ENCODE data around the gene FBXO33. TPM values are rescaled to one million over a fixed set of nuclear protein-coding genes. Genes with fewer than 3 reads are reported as not detected.
A peak's percentile ranks its signal among the peaks of the same experiment; 100 is the strongest.

Gene FBXO33
- polyA plus RNA-seq, 1 donor from 2014 or later, result 32.0 TPM

DNA sequence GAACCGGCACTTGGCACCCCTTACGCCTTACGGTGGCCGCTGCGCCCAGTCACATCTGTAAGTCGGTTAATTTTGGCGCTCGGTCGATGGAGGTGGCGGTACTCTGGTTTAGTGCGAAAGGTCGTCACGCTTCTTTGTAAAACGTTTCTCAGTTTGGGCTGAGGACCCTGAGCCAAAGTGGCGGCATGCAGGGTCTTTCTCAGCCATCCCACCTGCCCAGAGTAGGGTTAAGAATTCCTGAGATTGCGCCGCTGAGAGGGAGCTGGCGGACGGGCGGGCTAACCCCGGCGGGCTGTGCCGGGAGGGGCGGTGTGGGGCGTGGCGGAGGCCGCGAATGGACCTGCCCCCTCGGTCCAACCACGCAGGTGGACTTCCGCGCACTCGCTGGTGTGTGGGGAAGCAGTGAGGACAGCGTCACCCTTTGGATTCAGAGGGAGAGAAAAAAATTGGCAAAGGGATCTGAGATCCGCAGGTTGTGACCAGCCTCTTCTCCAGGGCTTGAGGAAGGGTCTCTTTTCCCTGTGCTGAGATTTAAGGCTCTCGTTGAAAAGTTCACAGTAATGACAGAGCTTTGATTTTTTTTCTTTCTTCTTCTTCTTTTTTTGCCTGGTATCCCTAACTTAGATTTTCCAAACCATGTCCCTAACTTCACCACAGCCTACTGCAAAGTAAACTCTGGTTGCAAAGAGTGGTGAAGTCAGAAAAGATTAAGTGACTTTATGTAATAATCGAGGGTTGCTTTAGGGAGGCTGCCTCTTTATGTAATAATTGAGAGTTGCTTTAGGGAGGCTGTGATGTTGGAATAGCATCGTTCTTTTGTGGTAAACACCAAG, 602 bp upstream of the FBXO33 start:
- peak overlapping the region; percentile 86 for H3K27ac ChIP-seq (ENCODE audit: low read length)
- peaks cover 5% of the 10 kb centered on the region for H3F3A ChIP-seq (ENCODE audit: insufficient read depth, low read length, poor library complexity, severe bottlenecking)
- H3K9ac ChIP-seq (ENCODE audit: low read length), result peak overlapping the region; percentile 81
- no peak for TF ChIP-seq TAF1 (IDR thresholded peaks at IDR 0.05; ENCODE audit: low read depth)
- peak; percentile 55 for TF ChIP-seq CTCF (IDR thresholded peaks at IDR 0.05; ENCODE audit: poor library complexity, severe bottlenecking)
- peak; percentile 54 for TF ChIP-seq RAD21 (conservative IDR thresholded peaks at IDR 0.05)
- TF ChIP-seq, protein P1, sequence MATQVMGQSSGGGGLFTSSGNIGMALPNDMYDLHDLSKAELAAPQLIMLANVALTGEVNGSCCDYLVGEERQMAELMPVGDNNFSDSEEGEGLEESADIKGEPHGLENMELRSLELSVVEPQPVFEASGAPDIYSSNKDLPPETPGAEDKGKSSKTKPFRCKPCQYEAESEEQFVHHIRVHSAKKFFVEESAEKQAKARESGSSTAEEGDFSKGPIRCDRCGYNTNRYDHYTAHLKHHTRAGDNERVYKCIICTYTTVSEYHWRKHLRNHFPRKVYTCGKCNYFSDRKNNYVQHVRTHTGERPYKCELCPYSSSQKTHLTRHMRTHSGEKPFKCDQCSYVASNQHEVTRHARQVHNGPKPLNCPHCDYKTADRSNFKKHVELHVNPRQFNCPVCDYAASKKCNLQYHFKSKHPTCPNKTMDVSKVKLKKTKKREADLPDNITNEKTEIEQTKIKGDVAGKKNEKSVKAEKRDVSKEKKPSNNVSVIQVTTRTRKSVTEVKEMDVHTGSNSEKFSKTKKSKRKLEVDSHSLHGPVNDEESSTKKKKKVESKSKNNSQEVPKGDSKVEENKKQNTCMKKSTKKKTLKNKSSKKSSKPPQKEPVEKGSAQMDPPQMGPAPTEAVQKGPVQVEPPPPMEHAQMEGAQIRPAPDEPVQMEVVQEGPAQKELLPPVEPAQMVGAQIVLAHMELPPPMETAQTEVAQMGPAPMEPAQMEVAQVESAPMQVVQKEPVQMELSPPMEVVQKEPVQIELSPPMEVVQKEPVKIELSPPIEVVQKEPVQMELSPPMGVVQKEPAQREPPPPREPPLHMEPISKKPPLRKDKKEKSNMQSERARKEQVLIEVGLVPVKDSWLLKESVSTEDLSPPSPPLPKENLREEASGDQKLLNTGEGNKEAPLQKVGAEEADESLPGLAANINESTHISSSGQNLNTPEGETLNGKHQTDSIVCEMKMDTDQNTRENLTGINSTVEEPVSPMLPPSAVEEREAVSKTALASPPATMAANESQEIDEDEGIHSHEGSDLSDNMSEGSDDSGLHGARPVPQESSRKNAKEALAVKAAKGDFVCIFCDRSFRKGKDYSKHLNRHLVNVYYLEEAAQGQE (IDR thresholded peaks at IDR 0.05; ENCODE audit: borderline replicate concordance), result peak; percentile 33
- peak; percentile 60 for TF ChIP-seq SMC3 (conservative IDR thresholded peaks at IDR 0.05; ENCODE audit: poor library complexity)
- TF ChIP-seq EZH2 (IDR thresholded peaks at IDR 0.05; ENCODE audit: borderline replicate concordance, insufficient read depth, low read length, poor library complexity, severe bottlenecking), result no peak
- peak; percentile 65 for TF ChIP-seq POLR2AphosphoS5 (IDR thresholded peaks at IDR 0.05)
- TF ChIP-seq EP300 (conservative IDR thresholded peaks at IDR 0.05; ENCODE audit: poor library complexity, severe bottlenecking), result no peak
- peak; percentile 59 for TF ChIP-seq MXI1 (conservative IDR thresholded peaks at IDR 0.05; ENCODE audit: poor library complexity, severe bottlenecking)
- no peaks in the 10 kb centered on the region for H3K27me3 ChIP-seq (ENCODE audit: insufficient read depth, low read depth, low read length)
- no peaks in the 10 kb centered on the region for H3K36me3 ChIP-seq (ENCODE audit: insufficient read depth, low read length)
- no peaks in the 10 kb centered on the region for H3K9me3 ChIP-seq (ENCODE audit: low read length)
- peaks cover 37% of the 10 kb centered on the region for H3K79me2 ChIP-seq (replicated peaks; ENCODE audit: insufficient read depth, low read length)
- H3K9me2 ChIP-seq (ENCODE audit: insufficient read depth, low read length), result no peaks in the 10 kb centered on the region
- H3K4me3 ChIP-seq (ENCODE audit: low read length), result peak overlapping the region; percentile 79
- peak overlapping the region; percentile 65 for H2AFZ ChIP-seq (ENCODE audit: low read depth, low read length)
- H3K4me2 ChIP-seq (ENCODE audit: low read length), result peak overlapping the region; percentile 98
- H4K20me1 ChIP-seq (ENCODE audit: insufficient read depth), result peaks cover 8% of the 10 kb centered on the region

- Histone ChIP-seq H2AFZ (ENCODE audit: low read depth, low read length) (peak overlapping the region; percentile 91), H3K4me3 (ENCODE audit: low read length) (peak overlapping the region; percentile 79), H3K9ac (ENCODE audit: low read length) (peak overlapping the region; percentile 87), H3K27me3 (ENCODE audit: insufficient read depth, low read depth, low read length) (no peaks in the 10 kb centered on the region), H3K9me2 (ENCODE audit: insufficient read depth, low read length) (no peaks in the 10 kb centered on the region), H4K20me1 (ENCODE audit: insufficient read depth) (peaks cover 8% of the 10 kb centered on the region), H3K27ac (ENCODE audit: low read length) (peak overlapping the region; percentile 95), H3K9me3 (ENCODE audit: low read length) (no peaks in the 10 kb centered on the region), H3K4me2 (ENCODE audit: low read length) (peak overlapping the region; percentile 91), H3K79me2 (replicated peaks; ENCODE audit: insufficient read depth, low read length) (peaks cover 50% of the 10 kb centered on the region), H3F3A (ENCODE audit: insufficient read depth, low read length, poor library complexity, severe bottlenecking) (peaks cover 5% of the 10 kb centered on the region), H3K36me3 (ENCODE audit: insufficient read depth, low read length) (no peaks in the 10 kb centered on the region)
- TF ChIP-seq EZH2 (IDR thresholded peaks at IDR 0.05; ENCODE audit: borderline replicate concordance, insufficient read depth, low read length, poor library complexity, severe bottlenecking), result no peak
- no peak for TF ChIP-seq CTCF (IDR thresholded peaks at IDR 0.05; ENCODE audit: poor library complexity, severe bottlenecking)
- TF ChIP-seq, protein P1 (IDR thresholded peaks at IDR 0.05; ENCODE audit: borderline replicate concordance), result peak; percentile 90
- peak; percentile 33 for TF ChIP-seq SMC3 (conservative IDR thresholded peaks at IDR 0.05; ENCODE audit: poor library complexity)
- TF ChIP-seq POLR2AphosphoS5 (IDR thresholded peaks at IDR 0.05), result peak; percentile 94
- peak; percentile 97 for TF ChIP-seq TAF1 (IDR thresholded peaks at IDR 0.05; ENCODE audit: low read depth)
- peak; percentile 82 for TF ChIP-seq MXI1 (conservative IDR thresholded peaks at IDR 0.05; ENCODE audit: poor library complexity, severe bottlenecking)
- TF ChIP-seq EP300 (conservative IDR thresholded peaks at IDR 0.05; ENCODE audit: poor library complexity, severe bottlenecking), result no peak
- TF ChIP-seq RAD21 (conservative IDR thresholded peaks at IDR 0.05), result no peak
Observed at GRCh38 chr14:39431416-39432178, 636 bp downstream of the FBXO33 start.
